ENCODE data around the gene VSX1.

DNA sequence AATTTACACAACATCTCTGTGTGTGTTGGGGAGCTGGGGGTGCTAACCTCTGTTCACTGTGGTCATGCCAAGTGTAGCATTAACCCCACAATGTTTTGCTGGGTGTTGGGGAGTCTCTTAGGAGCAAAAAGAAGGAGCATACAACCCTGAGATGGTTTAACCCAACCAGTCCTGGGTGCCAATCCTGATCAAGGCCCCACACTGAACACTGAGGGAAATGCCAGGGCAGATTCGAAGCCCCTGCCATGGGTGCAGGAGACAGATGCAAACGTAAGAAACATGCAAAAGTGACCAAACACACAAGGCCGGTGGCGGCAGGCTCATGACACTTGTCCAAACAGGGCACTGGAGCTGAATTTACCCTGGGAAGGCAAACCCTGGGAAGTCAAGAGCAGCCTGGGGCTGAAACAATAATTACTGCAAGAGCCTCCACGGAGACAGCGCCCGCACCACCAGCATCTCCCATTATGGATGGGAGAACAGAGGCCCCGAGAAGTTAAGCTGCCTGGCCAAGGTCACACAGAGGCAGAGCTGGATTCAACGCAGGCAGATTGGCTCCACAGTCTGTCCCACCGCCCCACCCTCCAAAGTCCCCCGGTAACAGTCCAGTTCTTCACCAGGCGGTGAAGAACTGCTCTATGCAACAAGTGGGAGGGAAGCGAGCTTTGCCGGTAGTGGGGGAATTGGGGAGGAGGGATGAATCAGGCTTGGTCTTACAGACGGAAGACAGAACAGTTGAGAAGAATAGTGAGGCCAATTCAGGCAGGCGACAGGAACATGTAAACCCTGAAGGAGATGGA is 32.5 kb downstream of the VSX1 start:
- no peak for TF ChIP-seq RARB (CRISPR knock-in tag; IDR thresholded peaks at IDR 0.05)
- no peak for TF ChIP-seq ZFP30 (CRISPR knock-in tag; IDR thresholded peaks at IDR 0.05)
- TF ChIP-seq, protein P1, sequence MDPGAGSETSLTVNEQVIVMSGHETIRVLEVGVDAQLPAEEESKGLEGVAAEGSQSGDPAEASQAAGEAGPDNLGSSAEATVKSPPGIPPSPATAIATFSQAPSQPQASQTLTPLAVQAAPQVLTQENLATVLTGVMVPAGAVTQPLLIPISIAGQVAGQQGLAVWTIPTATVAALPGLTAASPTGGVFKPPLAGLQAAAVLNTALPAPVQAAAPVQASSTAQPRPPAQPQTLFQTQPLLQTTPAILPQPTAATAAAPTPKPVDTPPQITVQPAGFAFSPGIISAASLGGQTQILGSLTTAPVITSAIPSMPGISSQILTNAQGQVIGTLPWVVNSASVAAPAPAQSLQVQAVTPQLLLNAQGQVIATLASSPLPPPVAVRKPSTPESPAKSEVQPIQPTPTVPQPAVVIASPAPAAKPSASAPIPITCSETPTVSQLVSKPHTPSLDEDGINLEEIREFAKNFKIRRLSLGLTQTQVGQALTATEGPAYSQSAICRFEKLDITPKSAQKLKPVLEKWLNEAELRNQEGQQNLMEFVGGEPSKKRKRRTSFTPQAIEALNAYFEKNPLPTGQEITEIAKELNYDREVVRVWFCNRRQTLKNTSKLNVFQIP (CRISPR knock-in tag; IDR thresholded peaks at IDR 0.05; ENCODE audit: borderline replicate concordance, low read depth): no peak
- TF ChIP-seq, protein P2, sequence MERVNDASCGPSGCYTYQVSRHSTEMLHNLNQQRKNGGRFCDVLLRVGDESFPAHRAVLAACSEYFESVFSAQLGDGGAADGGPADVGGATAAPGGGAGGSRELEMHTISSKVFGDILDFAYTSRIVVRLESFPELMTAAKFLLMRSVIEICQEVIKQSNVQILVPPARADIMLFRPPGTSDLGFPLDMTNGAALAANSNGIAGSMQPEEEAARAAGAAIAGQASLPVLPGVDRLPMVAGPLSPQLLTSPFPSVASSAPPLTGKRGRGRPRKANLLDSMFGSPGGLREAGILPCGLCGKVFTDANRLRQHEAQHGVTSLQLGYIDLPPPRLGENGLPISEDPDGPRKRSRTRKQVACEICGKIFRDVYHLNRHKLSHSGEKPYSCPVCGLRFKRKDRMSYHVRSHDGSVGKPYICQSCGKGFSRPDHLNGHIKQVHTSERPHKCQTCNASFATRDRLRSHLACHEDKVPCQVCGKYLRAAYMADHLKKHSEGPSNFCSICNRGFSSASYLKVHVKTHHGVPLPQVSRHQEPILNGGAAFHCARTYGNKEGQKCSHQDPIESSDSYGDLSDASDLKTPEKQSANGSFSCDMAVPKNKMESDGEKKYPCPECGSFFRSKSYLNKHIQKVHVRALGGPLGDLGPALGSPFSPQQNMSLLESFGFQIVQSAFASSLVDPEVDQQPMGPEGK (CRISPR knock-in tag; IDR thresholded peaks at IDR 0.05; ENCODE audit: borderline replicate concordance): no peak
- no peak for TF ChIP-seq BACH2 (CRISPR knock-in tag; IDR thresholded peaks at IDR 0.05; ENCODE audit: borderline replicate concordance)
- no peak for TF ChIP-seq ZFP3 (CRISPR knock-in tag; IDR thresholded peaks at IDR 0.05)
- no peak for TF ChIP-seq ZNF70 (CRISPR knock-in tag; IDR thresholded peaks at IDR 0.05)
- TF ChIP-seq, protein P3, sequence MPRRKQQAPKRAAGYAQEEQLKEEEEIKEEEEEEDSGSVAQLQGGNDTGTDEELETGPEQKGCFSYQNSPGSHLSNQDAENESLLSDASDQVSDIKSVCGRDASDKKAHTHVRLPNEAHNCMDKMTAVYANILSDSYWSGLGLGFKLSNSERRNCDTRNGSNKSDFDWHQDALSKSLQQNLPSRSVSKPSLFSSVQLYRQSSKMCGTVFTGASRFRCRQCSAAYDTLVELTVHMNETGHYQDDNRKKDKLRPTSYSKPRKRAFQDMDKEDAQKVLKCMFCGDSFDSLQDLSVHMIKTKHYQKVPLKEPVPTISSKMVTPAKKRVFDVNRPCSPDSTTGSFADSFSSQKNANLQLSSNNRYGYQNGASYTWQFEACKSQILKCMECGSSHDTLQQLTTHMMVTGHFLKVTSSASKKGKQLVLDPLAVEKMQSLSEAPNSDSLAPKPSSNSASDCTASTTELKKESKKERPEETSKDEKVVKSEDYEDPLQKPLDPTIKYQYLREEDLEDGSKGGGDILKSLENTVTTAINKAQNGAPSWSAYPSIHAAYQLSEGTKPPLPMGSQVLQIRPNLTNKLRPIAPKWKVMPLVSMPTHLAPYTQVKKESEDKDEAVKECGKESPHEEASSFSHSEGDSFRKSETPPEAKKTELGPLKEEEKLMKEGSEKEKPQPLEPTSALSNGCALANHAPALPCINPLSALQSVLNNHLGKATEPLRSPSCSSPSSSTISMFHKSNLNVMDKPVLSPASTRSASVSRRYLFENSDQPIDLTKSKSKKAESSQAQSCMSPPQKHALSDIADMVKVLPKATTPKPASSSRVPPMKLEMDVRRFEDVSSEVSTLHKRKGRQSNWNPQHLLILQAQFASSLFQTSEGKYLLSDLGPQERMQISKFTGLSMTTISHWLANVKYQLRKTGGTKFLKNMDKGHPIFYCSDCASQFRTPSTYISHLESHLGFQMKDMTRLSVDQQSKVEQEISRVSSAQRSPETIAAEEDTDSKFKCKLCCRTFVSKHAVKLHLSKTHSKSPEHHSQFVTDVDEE (CRISPR knock-in tag; IDR thresholded peaks at IDR 0.05): no peak
- TF ChIP-seq, protein P4, sequence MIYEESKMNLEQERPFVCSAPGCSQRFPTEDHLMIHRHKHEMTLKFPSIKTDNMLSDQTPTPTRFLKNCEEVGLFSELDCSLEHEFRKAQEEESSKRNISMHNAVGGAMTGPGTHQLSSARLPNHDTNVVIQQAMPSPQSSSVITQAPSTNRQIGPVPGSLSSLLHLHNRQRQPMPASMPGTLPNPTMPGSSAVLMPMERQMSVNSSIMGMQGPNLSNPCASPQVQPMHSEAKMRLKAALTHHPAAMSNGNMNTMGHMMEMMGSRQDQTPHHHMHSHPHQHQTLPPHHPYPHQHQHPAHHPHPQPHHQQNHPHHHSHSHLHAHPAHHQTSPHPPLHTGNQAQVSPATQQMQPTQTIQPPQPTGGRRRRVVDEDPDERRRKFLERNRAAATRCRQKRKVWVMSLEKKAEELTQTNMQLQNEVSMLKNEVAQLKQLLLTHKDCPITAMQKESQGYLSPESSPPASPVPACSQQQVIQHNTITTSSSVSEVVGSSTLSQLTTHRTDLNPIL (CRISPR knock-in tag; IDR thresholded peaks at IDR 0.05; ENCODE audit: low read depth): no peak
- TF ChIP-seq OSR1 (CRISPR knock-in tag; IDR thresholded peaks at IDR 0.05): no peak
- TF ChIP-seq TOX (CRISPR knock-in tag; IDR thresholded peaks at IDR 0.05; ENCODE audit: borderline replicate concordance): no peak
- no peak for TF ChIP-seq ARNTL (CRISPR knock-in tag; IDR thresholded peaks at IDR 0.05; ENCODE audit: borderline replicate concordance, low read depth)

Data from SK-N-SH treated with all-trans-retinoic acid at 6 μM for 48 hours (cell line).